GM12878 (cell line): ENCODE measurements around the gene BSPRY. TPM values are rescaled to one million over a fixed set of nuclear protein-coding genes. Genes with fewer than 3 reads are reported as not detected.

Experiments
- ATAC-seq: fragments of 200-7000 bp; cut with Tn5 transposase; 3 replicates; pipeline ENCODE4 v1.9.1; 2020; ENCODE audit warnings: mild to moderate bottlenecking, moderate library complexity
- BruUV-seq: library from RNA; stranded (reverse); fragments of 400-500 nt; replicated peaks from 2 replicates; lab custom pipeline; 2021; lab: Mats Ljungman, UMichigan
- CTCF ChIA-PET: fragments of 300-600 bp; sonication (Branson Sonifier 250); formaldehyde crosslinking; extraction: SDS; loops from one replicate; lab custom pipeline; 2021; ENCODE audit warnings: inconsistent platforms; lab: Yijun Ruan, JAX
- POLR2A ChIA-PET: fragments of 350-600 bp; formaldehyde crosslinking; extraction: SDS; loops from one replicate; lab custom pipeline; 2021; ENCODE audit warnings: inconsistent platforms; lab: Charles Lee
- RAD21 ChIA-PET: fragments of 300-600 bp; sonication (Branson Sonifier 250); formaldehyde crosslinking; loops from one replicate; lab custom pipeline; 2023; ENCODE audit warnings: antibody characterized with exemption; ENCODE audit not compliant: unreplicated experiment; lab: Charles Lee
- SMC1A ChIA-PET: fragments of 300-600 bp; sonication (Branson Sonifier 250); formaldehyde crosslinking; loops from one replicate; lab custom pipeline; 2023; ENCODE audit not compliant: unreplicated experiment, uncharacterized antibody; lab: Charles Lee
- DNase-seq: peaks from one replicate; pipeline ENCODE4 v3.0.0-alpha.2; 2011; ENCODE audit warnings: low read depth, low spot score
- FAIRE-seq: peaks from 3 replicates; lab custom pipeline; 2011; peaks lifted over from hg19 to GRCh38; lab: Jason Lieb, UNC
- H2AFZ ChIP-seq: 2 replicates; pipeline ENCODE4 v1.6.0; 2011; ENCODE audit warnings: low read depth, low read length, control low read depth; ENCODE audit not compliant: control insufficient read depth
- H3K27ac ChIP-seq: 2 replicates; pipeline ENCODE4 v1.5.1; 2011; ENCODE audit warnings: control low read depth; ENCODE audit not compliant: control insufficient read depth, insufficient read depth
- H3K27me3 ChIP-seq, 2 experiments: replicated peaks in 1 of 2; 2 replicates each; pipeline versions ENCODE4 v1.6.0 to v1.6.1; 2011; ENCODE audit warnings: low read length in 1 of 2; ENCODE audit not compliant: control insufficient read depth in 2 of 2, insufficient read depth in 2 of 2
- H3K36me3 ChIP-seq, 2 experiments: 2 replicates each; pipeline ENCODE4 v1.5.1; 2011; ENCODE audit warnings: low read length in 1 of 2; ENCODE audit not compliant: control insufficient read depth in 2 of 2, insufficient read depth in 2 of 2
- H3K4me1 ChIP-seq: 2 replicates; pipeline ENCODE4 v1.6.1; 2011; ENCODE audit warnings: mild to moderate bottlenecking, low read length, moderate library complexity, mixed read lengths; ENCODE audit not compliant: control insufficient read depth, insufficient read depth
- H3K4me2 ChIP-seq: 2 replicates; pipeline ENCODE4 v1.6.0; 2011; ENCODE audit warnings: control low read depth; ENCODE audit not compliant: control insufficient read depth, insufficient read depth
- H3K4me3 ChIP-seq: fragments of 200-600 bp; sonication (generic); 2 replicates; pipeline ENCODE4 v1.5.1; 2016
- H3K79me2 ChIP-seq: 2 replicates; pipeline ENCODE4 v1.6.0; 2011; ENCODE audit warnings: low read length; ENCODE audit not compliant: control insufficient read depth, insufficient read depth
- H3K9ac ChIP-seq: 2 replicates; pipeline ENCODE4 v1.8.0; 2011; ENCODE audit warnings: low read length, control low read depth, mixed read lengths; ENCODE audit not compliant: control insufficient read depth, insufficient read depth
- H3K9me3 ChIP-seq: replicated peaks from 3 replicates; pipeline ENCODE4 v1.5.1; 2011; ENCODE audit warnings: mild to moderate bottlenecking, low read length; ENCODE audit not compliant: control insufficient read depth, insufficient read depth
- H4K20me1 ChIP-seq: 2 replicates; pipeline ENCODE4 v1.6.0; 2011; ENCODE audit not compliant: control insufficient read depth, insufficient read depth
- CUX1 ChIP-seq: IDR thresholded peaks from 2 replicates; pipeline ENCODE4 v1.6.1; 2012; ENCODE audit warnings: improper control_type of control experiment, low read depth, low read length; ENCODE audit not compliant: insufficient replicate concordance
- ESRRA ChIP-seq: IDR thresholded peaks from 2 replicates; pipeline ENCODE4 v1.6.1; 2012; ENCODE audit warnings: mild to moderate bottlenecking, low read length, improper control_type of control experiment
- FOXM1 ChIP-seq: IDR thresholded peaks from 2 replicates; pipeline ENCODE4 v1.6.1; 2012; ENCODE audit warnings: low read depth, mild to moderate bottlenecking, inconsistent platforms, low read length, moderate library complexity
- MEF2B ChIP-seq: fragments of 450-650 bp; IDR thresholded peaks from 2 replicates; pipeline ENCODE4 v1.6.1; 2018; ENCODE audit warnings: mild to moderate bottlenecking, moderate library complexity; ENCODE audit not compliant: partially characterized antibody, poor library complexity, severe bottlenecking
- PKNOX1 ChIP-seq: fragments of 450-650 bp; IDR thresholded peaks from 2 replicates; pipeline ENCODE4 v1.6.1; 2016; ENCODE audit warnings: mild to moderate bottlenecking
- PML ChIP-seq: IDR thresholded peaks from 2 replicates; pipeline ENCODE4 v1.6.1; 2012; ENCODE audit warnings: low read length, inconsistent platforms
- POLR2AphosphoS5 ChIP-seq: IDR thresholded peaks from 2 replicates; pipeline ENCODE4 v1.6.1; 2011; ENCODE audit warnings: mild to moderate bottlenecking, low read length, inconsistent platforms
- POU2F2 ChIP-seq: IDR thresholded peaks from 3 replicates; pipeline ENCODE4 v1.6.1; 2011; ENCODE audit warnings: low read depth, mild to moderate bottlenecking, low read length, borderline replicate concordance
- SMAD1 ChIP-seq: fragments of 450-650 bp; IDR thresholded peaks from 2 replicates; pipeline ENCODE4 v1.6.1; 2018; ENCODE audit warnings: mild to moderate bottlenecking, low read depth; ENCODE audit not compliant: partially characterized antibody
- TCF7 ChIP-seq: IDR thresholded peaks from 2 replicates; pipeline ENCODE4 v1.6.1; 2014; ENCODE audit warnings: antibody characterized with exemption, borderline replicate concordance
- in situ Hi-C: fragments of 300-500 bp; cut with MboI; formaldehyde crosslinking; loops from 9 replicates; pipeline ENCODE4 v1.14.3; 2018; ENCODE audit warnings: mixed read lengths
- intact Hi-C: fragments of 100-400 bp; cut with micrococcal nuclease; formaldehyde crosslinking; loops from one replicate; pipeline ENCODE4 v1.14.2; 2022; ENCODE audit not compliant: unreplicated experiment
- polyA plus RNA-seq, 11 experiments: library from polyadenylated mRNA; depleted of rRNA in 4 of 11; unstranded in 6 of 11; stranded (reverse) in 5 of 11; fragments of >200 nt; fragmentation: Nextera tagmentation in 4 of 11; fragmentation: Illumina TruSeq in 1 of 11; extraction: Ambion mirVana in 4 of 11; extraction: Trizol in 1 of 11; gene quantifications; 1 replicate in 1 of 11; 2 replicates in 10 of 11; pipeline versions ENCODE4 v1.2.1 to v1.2.3, GENCODE V29; 2011 to 2016; ENCODE audit warnings: inconsistent platforms in 2 of 11, missing spikeins in 2 of 11, low read depth in 1 of 11
- total RNA-seq, 4 experiments: library from RNA; depleted of rRNA in 3 of 4; stranded (reverse); fragments of >200 nt in 3 of 4; fragmentation: Illumina TruSeq in 1 of 4; extraction: Trizol in 1 of 4; gene quantifications; 2 replicates each; pipeline versions ENCODE4 v1.2.1 to v1.2.3, GENCODE V29; 2013 to 2021
- TF ChIP-seq, protein P1 (sequence below): fragments of 450-650 bp; conservative IDR thresholded peaks from 2 replicates; pipeline ENCODE4 v1.6.1; 2017; ENCODE audit warnings: mild to moderate bottlenecking, moderate library complexity
- TF ChIP-seq, protein P2 (sequence below): IDR thresholded peaks from 2 replicates; pipeline ENCODE4 v1.6.1; 2012; ENCODE audit warnings: low read depth, low read length, improper control_type of control experiment
- TF ChIP-seq, protein P3 (sequence below): fragments of 450-650 bp; IDR thresholded peaks from 2 replicates; pipeline ENCODE4 v1.6.1; 2018; ENCODE audit warnings: borderline replicate concordance, mild to moderate bottlenecking; ENCODE audit not compliant: partially characterized antibody

BSPRY gene
- total and polyA plus RNA-seq, 10 of the 15 experiments (the other 5 are each of a cell fraction or from before 2014, with no cell fraction given): 0.45 to 6.3 (median 4.1) TPM

- Histone ChIP-seq H3K9ac (no peak overlapping the region), H3K36me3 (no peaks in the 10 kb centered on the region), H3K9me3 (no peaks in the 10 kb centered on the region), H3K79me2 (no peaks in the 10 kb centered on the region), H3K4me1 (no peaks in the 10 kb centered on the region), H3K27me3 (peaks cover 0 to 3% of the 10 kb centered on the region in 2 experiments; a peak in 1 of 4 replicates), H4K20me1 (no peaks in the 10 kb centered on the region; the same call in 1 of the 2 replicates), H3K4me2 (no peak overlapping the region), H2AFZ (no peak overlapping the region), H3K4me3 (no peak overlapping the region), H3K27ac (no peak overlapping the region)
- DNase-seq: no peak
- ChIA-PET RAD21 (no interaction called here), POLR2A (no interaction called here), CTCF (no interaction called here), SMC1A (interaction anchor here (1.5 kb wide), 1 partner anchor 91 kb away, joined by 4 read pairs; no protein-coding TSS in a partner anchor)
- no peak for ATAC-seq
- in situ Hi-C loops (no loop called here), intact Hi-C loops (no loop called here)
- no TSS peak for BruUV-seq
- FAIRE-seq: no peak
- TF ChIP-seq SMAD1 (no peak), MEF2B (no peak), CUX1 (no peak), FOXM1 (no peak), TCF7 (no peak), PKNOX1 (no peak), POU2F2 (no peak), ESRRA (no peak), POLR2AphosphoS5 (no peak), PML (no peak)
- TF ChIP-seq, protein P1, sequence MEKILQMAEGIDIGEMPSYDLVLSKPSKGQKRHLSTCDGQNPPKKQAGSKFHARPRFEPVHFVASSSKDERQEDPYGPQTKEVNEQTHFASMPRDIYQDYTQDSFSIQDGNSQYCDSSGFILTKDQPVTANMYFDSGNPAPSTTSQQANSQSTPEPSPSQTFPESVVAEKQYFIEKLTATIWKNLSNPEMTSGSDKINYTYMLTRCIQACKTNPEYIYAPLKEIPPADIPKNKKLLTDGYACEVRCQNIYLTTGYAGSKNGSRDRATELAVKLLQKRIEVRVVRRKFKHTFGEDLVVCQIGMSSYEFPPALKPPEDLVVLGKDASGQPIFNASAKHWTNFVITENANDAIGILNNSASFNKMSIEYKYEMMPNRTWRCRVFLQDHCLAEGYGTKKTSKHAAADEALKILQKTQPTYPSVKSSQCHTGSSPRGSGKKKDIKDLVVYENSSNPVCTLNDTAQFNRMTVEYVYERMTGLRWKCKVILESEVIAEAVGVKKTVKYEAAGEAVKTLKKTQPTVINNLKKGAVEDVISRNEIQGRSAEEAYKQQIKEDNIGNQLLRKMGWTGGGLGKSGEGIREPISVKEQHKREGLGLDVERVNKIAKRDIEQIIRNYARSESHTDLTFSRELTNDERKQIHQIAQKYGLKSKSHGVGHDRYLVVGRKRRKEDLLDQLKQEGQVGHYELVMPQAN: no peak
- TF ChIP-seq, protein P2, sequence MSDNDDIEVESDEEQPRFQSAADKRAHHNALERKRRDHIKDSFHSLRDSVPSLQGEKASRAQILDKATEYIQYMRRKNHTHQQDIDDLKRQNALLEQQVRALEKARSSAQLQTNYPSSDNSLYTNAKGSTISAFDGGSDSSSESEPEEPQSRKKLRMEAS: no peak
- TF ChIP-seq, protein P3, sequence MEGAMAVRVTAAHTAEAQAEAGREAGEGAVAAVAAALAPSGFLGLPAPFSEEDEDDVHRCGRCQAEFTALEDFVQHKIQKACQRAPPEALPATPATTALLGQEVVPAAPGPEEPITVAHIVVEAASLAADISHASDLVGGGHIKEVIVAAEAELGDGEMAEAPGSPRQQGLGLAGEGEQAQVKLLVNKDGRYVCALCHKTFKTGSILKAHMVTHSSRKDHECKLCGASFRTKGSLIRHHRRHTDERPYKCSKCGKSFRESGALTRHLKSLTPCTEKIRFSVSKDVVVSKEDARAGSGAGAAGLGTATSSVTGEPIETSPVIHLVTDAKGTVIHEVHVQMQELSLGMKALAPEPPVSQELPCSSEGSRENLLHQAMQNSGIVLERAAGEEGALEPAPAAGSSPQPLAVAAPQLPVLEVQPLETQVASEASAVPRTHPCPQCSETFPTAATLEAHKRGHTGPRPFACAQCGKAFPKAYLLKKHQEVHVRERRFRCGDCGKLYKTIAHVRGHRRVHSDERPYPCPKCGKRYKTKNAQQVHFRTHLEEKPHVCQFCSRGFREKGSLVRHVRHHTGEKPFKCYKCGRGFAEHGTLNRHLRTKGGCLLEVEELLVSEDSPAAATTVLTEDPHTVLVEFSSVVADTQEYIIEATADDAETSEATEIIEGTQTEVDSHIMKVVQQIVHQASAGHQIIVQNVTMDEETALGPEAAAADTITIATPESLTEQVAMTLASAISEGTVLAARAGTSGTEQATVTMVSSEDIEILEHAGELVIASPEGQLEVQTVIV: no peak
Observed at GRCh38 chr9:113315231-113315630, 34.1 kb upstream of the BSPRY start.
